Activated CD4-positive, alpha-beta T cell treated with anti-CD3 and anti-CD28 coated beads, Interleukin-2, amount 50 U/mL, for 16 hours (primary cell): ENCODE results near the gene GSDME.
"Not testable (repeated sequence)": the region's sequence is repeated elsewhere in the genome, so short reads cannot be mapped to it uniquely, and the experiment has no call there.

Experiments used
- DNase-seq: peaks from one replicate; pipeline ENCODE4 v3.0.0-alpha.2; 2020

Gene GSDME

DNA sequence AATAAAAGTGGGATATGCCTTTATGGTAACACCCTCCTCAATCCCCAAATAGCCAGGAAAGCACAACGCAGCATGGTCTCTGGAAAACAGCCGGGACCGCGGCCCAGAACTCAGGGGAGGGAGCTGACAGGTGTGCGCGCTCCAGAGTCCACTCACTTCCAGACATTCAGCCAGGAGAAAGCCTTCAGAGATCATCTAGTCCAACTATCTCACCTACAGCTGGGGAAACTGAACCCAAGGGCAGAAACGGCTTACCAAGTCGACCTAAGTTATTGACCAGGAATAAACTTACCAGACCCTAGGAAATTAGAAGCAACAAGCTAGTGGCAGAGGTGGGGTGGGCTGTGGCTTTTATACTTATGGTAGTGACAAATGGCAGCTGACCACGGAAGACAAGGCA, 16.4 kb downstream of the GSDME start:
- DNase-seq, result no peak

DNA sequence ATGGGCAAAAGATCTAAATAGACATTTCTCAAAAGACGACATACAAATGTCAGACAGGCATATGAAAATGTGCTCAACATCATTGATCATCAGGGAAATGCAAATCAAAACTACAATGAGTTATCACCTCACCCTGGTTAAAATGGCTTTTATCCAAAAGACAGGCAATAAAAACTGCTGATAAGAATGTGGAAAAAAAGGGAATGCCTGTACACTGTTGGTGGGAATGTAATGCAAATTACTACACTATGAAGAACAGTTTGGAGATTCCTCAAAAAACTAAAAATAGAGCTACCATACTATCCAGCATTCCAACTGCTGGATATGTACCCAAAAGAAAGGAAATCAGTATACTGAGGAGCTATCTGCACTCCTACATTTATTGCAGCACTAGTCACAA, 18.0 kb downstream of the GSDME start:
- DNase-seq, result no peak

DNA sequence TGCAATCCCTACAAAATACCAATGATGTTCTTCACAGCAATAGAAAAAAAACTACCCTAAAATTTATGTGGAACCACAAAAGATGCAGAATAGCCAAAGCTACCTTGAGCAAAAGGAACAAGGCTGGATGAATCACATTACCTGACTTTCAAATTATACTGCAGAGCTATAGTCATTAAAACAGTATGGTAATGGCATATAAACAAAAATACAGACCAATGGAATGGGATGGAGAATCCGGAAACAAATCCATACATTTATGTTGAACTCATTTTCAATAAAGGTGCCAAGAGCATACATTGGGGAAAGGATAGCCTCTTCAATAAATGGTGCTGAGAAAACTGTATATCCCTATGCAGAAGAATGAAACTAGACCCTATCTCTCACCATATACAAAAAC, 18.7 kb downstream of the GSDME start:
- no peak for DNase-seq

DNA sequence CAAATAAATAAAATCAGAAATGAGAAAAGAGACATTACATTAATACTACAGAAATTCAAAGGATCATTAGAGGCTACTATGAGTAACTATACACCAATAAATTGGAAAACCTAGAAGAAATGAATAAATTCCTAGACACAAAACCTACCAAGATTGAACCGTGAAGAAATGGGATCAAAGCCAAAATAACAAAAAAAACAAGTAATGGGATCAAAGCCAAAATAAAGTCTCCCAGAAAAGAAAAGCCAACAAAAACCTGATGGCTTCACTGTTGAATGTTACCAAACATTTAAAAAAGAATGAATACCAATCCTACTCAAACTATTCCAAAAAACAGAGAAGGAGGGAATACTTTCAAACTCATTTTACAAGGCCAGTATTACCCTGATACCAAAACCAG, 20.0 kb downstream of the GSDME start:
- DNase-seq, result no peak

DNA sequence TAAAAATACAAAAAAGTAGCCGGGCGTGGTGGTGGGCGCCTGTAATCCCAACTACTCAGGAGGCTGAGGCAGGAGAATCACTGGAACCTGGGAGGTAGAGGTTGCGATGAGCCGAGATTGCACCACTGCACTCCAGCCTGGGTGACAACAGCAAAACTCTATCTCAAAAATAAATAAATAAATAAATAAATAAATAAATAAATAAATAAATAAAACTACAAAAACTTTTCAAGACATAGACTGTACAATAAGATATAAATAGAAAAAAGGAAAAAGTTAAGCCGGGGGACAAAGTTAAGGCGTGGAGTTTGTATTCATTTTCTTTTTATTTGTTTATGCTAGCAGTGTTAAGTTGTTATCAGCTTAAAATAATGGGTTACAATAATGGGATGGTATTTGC, 21.7 kb downstream of the GSDME start:
- DNase-seq, result not testable (repeated sequence)

DNA sequence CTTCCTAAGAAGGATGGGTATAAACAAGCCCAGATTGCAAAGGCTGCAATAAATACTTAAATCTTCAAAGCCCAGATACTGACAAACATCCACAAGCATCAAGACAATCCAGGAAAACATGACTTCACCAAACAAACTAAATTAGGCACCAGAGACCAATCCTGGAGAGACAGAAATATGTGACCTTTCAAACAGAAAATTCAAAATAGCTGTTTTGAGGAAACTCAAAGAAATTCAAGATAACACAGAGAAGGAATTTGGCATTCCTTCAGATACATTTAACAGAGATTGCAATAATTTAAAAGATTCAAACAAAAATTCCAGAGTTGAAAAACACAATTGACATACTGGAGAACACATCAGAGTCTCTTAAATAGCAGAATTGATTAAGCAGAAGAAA, 23.0 kb downstream of the GSDME start:
- no peak for DNase-seq

DNA sequence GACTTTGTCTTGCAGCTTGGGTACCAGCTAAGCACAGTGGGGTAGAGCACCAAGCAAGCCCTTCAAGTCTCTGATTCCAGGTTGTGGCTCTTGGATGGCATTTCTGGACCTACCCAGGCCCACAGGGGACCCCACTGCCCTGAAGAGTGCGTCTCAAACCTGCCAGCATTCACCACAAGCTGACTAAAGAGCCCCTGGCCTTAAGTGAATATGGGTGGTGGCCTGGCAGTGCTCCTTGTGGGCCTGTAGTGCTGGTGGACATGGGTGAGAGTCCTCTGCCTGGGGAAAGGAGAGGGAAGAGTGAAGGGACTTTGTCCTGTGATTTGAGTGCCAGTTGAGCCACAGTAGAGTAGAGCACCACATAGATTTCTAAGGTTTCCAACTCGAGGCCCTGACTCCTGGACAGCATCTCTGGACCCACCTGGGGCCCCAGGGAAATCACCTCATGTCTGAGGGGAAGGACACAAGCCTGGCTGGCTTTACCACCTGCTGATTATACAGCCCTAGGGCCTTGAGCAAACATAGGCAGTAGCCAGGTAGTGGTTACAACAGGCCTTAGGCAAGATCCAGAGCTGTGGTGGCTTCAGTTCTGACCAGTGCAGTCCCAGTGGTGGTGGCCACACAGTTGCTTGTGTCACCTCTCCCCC, 23.7 kb downstream of the GSDME start:
- no peak for DNase-seq

DNA sequence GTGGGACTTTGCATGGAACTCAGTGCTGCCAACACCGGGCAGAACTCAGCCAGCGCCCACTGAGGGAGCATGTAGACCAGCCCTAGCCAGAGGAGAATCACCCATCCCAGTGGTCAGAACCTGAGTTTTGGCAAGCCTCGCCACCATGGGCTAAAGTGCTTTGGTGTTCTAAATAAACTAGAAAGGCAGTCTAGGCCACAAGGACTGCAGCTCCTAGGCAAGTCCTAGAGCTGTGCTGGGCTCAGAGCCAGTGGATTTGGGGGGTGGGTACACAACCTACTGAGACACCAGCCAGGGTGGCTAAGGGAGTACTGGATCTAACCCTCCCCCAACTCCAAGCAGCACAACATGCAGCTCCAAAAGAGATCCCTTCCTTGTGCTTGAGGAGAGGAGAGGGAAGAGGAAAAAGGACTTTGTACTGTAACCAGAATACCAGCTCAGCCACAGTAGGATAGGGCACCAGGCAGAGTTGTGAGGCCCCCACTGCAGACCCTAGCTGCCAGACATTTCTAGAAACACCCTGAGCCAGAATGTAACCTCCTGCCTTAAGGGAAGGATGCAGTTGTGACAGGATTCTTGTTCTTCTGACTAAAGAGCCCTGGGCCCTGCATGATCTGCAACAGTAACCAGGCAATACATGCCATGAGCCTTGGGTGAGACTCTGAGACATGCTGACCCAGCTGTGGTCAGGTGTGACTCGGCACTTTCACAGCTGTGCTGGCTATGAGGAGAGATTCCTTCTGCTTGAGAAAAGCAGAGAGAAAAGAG, 24.4 kb downstream of the GSDME start:
- no peak for DNase-seq

DNA sequence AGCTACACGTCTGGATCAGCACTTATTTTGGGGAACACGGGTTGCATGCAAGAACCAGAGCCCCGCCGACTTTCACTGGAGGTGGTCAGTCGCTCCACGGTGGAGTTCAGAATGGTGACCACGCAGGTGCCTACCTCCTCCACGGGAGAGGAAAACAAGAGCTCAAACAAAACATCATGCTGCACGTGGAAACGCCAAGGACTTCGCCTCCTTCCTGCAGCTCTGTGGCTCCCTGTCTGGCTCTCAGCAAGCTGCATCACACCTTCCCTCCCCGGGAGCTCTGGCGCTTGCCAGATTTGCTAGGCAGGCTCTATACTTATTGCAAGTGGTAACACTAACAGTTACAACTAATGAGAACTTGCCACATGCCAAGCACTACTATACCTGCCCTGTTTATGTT, 26.0 kb downstream of the GSDME start:
- no peak for DNase-seq

DNA sequence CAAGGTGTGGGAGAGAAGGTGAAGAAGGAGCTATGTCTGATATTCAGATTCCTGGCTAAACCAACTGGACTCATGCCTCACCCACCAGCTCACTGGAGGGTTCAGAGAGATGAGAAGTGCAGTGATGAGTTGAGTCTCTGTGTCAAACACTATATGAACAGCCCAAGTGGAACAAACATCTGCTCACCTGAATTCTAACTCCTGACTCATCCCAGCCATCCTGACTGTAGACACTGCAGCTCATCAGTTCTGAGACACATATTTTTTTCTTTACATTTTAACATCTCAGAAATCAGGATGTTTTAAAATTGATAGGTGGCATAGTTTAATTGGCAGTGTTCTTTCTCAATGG, 27.3 kb downstream of the GSDME start:
- no peak for DNase-seq

DNA sequence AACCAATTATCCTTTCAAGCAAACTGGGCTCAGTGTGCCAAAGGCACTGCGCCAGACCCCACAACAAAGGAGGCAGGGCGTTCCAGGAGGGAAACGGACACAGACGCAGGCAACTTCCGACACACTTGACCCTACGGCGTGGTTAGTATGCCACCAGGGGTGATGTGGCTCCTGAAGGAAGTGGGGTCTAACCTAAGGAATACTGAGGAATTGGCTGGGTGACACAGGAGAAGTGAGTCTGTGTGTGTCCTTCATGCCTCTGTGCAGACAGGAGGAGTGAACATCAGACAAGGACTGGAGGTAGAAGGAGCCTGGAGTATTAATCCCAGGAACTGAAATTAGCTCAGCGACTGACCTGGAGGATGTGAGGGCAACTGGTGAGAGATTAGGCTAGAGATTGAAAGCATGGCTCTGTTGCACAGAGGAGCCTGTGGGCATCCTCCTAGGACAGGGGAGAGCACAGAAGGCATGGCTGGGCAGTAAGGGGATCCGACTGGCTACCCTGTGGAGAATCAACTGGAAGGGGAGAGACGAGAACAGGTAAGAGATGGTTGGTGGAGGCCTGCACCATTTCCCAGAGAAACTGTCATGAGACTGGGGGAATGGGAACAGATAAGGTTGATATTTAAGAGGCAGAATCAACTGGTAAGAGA, 27.8 kb downstream of the GSDME start:
- DNase-seq, result no peak

DNA sequence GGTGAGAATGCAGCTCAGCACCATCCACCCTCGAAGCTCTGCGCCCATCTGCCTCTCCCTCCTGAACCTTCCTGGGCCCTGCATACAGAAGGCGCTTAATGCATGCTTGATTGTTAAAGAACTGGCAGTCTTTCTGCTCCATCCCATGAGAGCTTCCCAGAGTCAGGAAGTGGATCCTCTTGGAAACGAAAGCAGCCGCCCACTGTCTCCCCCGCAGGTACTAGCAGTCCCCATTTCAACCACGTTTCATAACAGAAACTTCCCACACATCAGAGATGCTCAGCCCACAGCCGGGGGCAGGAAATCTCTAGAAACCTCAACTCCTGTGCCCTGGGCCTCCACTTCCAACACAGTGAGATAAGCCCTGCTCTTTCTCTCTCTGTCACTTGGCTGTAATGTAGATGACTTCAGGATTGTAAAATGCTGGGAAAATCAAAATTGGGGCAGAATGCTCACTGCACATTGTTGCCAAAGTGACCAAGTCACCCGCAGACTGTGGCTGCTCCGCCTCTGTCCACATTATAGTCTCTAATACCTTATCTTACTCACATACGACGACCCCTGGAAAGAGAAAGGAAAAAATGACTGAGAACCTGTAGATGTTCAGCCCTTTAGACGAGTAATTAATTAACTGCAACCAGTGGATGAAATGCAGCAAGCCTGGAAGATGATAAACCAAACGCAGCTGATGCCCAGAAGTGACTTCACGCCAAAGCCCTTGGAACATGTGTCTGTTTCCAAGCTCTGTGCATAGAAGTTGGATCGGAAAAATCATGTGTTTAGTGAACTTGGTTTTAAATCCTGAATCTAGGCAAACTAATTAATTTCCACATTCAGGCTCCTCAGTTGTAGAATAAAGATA, 28.5 kb downstream of the GSDME start:
- DNase-seq, result peak; percentile 20

DNA sequence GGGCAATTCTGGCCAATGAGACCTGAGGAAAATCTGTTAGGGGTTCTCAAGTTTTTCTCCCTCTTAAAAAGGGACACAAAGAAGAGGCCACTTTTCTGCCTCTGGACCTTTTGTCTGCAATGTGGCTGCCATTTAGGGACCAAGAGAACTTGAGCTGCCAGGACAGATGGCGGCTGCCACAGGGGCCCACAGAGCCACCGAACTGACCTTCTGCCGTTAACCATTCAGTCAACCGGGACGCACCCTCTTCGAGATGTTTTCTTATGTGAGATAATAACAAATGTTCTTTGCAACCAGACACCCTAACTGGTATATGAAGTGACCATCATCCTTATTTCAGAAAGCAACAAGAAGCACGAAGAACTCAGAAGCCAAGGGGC, 29.2 kb downstream of the GSDME start:
- DNase-seq, result no peak

DNA sequence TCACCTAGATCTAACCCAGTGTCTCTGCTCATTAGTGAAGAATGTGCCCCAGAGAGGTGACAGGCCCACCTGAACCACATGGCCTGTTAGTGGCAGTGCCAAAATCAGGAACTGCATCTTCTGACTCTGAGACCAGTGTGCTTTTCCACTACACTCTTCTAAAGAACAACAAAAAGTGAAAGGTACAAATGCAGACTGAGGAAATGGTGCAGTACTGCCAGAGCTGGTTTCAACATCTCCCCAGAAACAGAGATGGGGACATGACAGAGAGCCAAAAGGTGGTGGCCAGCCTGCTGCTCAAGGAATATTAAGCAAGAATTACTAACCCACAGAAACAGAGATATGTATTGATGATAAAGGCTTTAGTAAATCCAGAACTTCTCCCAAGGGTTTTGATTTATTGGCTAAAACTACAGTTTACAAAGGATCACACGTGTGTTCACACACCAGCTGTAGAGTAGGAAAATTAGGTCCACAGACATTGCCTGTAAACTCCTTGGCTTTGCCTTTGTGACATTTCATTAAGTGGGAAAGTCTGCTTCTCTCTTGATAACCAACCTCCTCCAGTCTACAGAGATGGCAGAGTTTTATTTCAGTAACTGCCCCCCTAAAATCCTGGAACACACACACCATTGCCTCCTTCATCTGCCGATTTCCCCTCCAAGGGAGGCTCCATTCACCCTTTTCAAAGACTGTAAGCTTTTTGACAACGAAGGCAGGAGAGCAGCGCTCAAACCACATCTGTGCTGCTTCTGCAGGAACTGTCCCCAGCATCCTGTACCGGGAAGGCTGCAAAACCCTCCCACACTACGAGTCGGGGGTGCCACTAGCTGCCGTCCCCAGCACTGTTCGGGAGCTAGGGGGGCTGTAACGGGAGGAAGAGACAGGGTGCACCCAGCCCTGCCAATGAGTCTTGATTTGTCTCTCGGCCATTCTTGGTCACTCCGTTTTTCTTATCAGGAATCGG, 29.8 kb downstream of the GSDME start:
- DNase-seq, result no peak

DNA sequence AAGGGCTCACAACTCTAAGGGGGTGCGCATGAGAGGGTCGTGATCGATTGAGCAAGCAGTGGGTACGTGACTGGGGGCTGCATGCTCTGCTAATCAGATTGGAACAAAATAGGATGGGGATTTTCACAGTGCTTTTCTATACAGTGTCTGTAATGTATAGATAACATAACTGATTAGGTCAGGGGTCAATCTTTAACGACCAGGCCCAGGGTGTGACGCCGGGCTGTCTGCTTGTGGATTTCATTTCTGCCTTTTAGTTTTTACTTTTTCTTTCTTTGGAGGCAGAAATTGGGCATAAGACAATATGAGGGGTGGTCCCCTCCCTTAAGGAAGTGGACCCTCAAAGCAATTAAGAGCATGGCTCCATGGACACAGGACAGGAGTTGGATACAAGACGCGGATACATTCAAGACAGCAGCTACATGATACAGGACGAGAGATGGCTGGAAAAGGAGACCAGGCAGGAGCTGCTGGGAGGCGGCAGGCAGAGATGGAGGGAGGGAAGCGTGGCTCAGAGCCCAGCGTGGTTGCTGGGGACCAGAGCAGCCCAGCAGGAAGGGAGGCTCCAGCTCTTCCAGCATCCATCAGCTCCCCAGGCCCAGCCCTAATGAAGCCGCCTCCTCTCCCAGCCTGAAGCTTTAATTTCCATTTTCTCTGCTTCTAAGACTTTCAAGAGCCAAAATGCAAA, 31.6 kb downstream of the GSDME start:
- no peak for DNase-seq

DNA sequence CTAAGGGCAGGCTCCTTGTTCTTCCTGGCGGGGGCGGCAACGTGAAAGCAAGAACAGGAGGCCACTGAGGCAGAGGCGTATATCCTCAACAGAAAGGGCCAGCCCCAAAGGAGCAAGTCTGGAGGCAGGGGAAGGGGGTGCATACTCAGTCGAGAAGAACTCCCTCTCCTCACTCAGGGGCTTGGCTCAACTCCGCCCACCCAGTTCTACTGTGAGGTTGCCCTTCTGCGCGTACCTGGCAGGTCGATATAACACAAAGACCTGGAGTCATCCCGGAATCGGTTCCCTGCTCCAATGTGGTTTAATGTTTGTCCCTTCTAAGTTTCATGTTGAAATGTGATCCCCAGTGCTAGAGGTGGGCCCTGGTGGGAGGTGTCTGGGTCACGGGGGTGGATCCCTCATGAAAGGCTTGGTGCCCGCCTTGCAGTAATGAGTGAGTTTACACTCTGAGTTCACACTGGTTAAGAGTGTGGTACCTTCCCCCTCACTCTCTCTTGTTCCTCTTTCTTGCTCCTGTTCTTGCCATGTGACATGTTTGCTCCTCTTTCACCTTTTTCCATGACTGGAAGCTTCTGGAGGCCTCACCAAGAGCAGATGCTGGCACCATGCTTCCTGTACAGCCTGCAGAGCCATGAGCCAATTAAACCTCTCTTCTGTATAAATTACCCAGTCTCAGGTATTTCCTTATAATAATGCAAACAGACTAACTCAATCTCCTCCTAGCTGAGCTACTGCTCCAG, 32.6 kb downstream of the GSDME start:
- no peak for DNase-seq

DNA sequence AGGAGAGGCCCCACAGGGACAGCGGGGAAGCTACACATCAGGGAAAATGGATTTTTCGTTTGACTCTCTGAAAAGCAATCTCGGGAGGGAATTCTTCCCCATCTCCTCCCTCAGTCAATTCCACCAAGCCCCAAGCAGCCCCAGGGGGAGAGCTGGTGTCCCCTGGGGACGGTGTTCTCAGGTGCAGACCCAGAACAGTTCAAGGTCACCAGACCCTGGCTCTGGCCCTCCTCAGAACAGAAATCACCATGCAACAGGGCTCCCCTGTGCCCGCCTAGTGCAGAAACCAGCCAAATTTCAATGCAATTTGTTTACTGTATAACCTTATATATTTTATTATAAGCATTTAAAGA, 34.1 kb downstream of the GSDME start:
- DNase-seq, result no peak

DNA sequence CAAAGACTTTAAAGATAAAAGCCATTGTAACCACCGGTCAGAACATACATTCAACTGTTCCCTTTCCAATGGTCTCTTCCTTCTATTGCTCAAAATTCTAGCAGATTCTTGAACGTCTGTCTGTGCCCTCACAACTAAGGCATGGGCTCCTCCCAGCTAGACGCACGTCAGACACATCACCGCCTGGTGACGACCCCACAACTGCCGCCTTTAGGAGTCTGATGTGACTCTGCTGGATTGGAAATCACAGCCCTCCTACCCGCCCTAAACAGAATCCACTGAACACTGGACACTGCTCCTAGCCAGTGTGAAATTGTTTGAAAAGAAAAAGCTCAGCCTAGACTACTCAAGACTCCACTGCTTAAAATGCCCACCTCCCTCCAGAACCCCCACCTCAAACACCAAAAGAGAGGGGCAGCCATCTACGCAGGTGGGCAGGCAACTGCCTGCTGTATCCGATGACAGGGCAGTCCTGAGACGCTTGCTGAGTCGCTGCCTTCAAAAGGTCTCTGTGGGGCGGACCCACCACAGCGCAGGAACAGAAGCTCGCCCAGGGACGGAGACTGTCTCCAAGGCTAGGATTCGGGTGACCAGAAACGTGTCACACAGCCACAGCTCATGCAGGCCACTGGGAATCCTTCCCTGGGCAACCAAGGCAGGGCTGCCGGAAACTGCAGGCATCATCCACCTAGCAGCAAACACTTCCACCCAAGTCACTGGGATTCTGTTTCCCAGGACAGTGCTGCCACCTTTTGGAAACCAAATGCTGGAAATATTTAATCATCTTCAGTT, 34.7 kb downstream of the GSDME start:
- no peak for DNase-seq

DNA sequence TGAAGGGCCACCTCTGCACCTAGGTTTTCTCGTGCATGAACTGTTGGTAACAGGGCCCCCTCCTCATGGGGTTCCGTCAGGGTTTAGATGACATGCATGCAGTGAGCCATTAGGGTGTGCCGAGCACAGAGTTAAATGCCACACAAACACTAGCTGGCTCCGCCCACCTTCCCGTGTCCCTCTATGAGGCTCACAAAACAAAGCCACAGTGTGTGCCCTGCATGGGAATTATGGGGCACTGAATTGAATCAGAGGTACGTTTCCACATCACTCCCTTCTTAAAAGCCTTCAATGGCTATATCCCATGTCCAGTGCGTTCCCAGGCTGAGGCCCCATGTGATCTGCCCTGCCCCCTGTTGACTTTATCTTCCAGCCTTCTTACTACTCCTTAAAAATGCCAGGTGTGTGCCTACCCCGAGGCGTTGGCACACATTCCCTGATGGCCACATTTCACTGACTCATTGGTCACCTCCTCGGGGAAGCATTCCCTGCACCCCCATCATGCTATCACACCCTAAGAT, 35.7 kb downstream of the GSDME start:
- no peak for DNase-seq

DNA sequence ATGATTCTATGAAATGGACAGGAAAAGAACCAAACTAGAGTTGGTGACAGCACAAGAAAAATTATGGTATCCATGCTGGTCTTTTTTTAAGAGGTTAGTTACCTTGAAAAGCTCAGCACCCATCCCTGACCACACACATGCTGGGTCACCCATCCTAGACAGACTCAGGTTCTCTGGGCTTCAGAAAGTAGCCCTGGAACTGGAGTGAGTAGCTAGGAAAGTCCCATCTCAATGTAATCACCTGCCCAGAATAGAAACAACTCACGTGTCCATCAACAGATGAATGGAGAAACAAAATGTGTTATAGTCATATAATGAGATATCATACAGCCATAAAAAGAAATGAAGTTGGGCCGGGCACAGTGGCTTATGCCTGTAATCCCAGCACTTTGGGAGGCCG, 37.0 kb downstream of the GSDME start:
- no peak for DNase-seq
